Esophagus (tissue), 2 donors: ENCODE measurements around the gene SEPHS1. TPM values are rescaled to one million over a fixed set of nuclear protein-coding genes. Genes with fewer than 3 reads are reported as not detected.

ENCODE experiments used
- H3K27ac ChIP-seq, 2 donors: one replicate each; pipeline ENCODE4 v1.5.1; 2013; ENCODE audit warnings: low read depth in 2 of 2, mild to moderate bottlenecking in 2 of 2, inconsistent platforms in 1 of 2, low read length in 1 of 2, moderate library complexity in 1 of 2
- H3K27me3 ChIP-seq, 2 donors: one replicate each; pipeline ENCODE4 v1.6.1; 2013; ENCODE audit warnings: low read length in 2 of 2, control low read depth in 1 of 2, mild to moderate bottlenecking in 1 of 2; ENCODE audit not compliant: insufficient read depth in 2 of 2, control insufficient read depth in 1 of 2
- H3K36me3 ChIP-seq, 2 donors: one replicate each; pipeline ENCODE4 v1.6.1; 2013; ENCODE audit warnings: low read length in 1 of 2; ENCODE audit not compliant: control insufficient read depth in 2 of 2, insufficient read depth in 2 of 2
- H3K4me1 ChIP-seq, 2 donors: one replicate each; pipeline ENCODE4 v1.6.1; 2013; ENCODE audit warnings: low read length in 1 of 2; ENCODE audit not compliant: control insufficient read depth in 2 of 2, insufficient read depth in 2 of 2
- H3K4me3 ChIP-seq, 2 donors: one replicate each; pipeline ENCODE4 v1.5.1; 2013; ENCODE audit warnings: low read length in 2 of 2, mild to moderate bottlenecking in 2 of 2, low read depth in 1 of 2, moderate library complexity in 1 of 2
- H3K9me3 ChIP-seq, 2 donors: one replicate each; pipeline ENCODE4 v1.6.1; 2013; ENCODE audit warnings: mild to moderate bottlenecking in 2 of 2, low read depth in 1 of 2, low read length in 1 of 2, moderate library complexity in 1 of 2; ENCODE audit not compliant: control insufficient read depth in 2 of 2, insufficient read depth in 1 of 2
- WGBS, 2 donors: extraction: QIAGEN DNeasy Blood & Tissue Kit; methylation state at CpG; one replicate each; pipeline ENCODE4 v1.1.7; 2013; 5-methylcytosine and 5-hydroxymethylcytosine counted together
- polyA plus RNA-seq, 2 donors: library from polyadenylated mRNA; stranded (reverse); fragments of 200-250 nt; gene quantifications; one replicate each; pipeline ENCODE4 v1.2.3, GENCODE V29; 2013
- donor health status: healthy with polysubstance abuse.
- donor health status: Bipolar disorder and iron deficiency.

Gene SEPHS1, protein sequence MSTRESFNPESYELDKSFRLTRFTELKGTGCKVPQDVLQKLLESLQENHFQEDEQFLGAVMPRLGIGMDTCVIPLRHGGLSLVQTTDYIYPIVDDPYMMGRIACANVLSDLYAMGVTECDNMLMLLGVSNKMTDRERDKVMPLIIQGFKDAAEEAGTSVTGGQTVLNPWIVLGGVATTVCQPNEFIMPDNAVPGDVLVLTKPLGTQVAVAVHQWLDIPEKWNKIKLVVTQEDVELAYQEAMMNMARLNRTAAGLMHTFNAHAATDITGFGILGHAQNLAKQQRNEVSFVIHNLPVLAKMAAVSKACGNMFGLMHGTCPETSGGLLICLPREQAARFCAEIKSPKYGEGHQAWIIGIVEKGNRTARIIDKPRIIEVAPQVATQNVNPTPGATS
- polyA plus RNA-seq: 10 to 100 TPM; 15.8 to 25.8 TPM

DNA sequence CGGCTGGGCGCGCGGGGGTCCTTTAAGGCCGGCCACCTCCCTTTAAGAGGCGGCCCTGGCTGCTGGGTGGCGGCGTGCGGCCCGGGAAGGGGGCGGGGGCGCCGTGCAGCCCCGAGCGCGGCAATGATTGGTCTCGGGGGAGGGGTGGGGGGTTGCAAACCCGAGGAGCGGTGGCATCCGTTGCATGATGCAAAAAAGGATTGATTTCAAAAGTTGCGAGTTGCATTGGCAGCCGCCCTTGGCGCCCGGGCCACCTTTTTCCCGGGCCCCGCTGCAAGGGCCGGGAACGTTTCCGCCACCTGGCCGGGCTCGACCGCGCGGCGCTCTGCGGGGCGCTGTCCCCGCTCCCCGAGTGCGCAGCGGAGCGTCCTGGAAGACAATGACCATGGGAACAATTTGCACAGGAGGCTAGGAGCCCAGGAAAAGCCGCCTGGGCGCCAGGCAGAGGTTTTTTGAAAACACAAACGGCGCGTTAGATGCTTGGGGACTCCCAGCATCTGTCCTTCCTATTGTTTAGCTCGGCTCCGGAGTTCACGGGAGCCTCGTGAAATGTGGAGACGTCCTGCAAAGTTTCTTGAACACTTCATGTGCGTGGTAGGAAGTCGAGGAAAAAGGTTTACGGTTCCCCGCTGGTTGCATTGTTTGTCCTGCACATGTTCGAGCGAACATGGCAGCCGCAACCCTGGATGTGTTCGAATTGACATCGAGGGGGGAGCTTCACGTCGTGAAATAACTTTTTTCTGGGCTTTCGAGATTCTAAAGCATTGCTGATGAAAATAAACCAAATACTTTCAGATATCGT, at the start of gene SEPHS1:
SEPHS1 (minus strand) TSS at position 78 of the 802 bp plus-strand sequence. CDS start 3,343 bp downstream, outside the sequence.
- Histone ChIP-seq H3K4me1 (peaks cover 0 to 3% of the 10 kb centered on the region in 2 donors), H3K36me3 (no peaks in the 10 kb centered on the region), H3K27ac (peak within 1 kb of the TSS; percentile 97), H3K4me3 (peak within 1 kb of the TSS; percentile 80 to 96), H3K27me3 (no peaks in the 10 kb centered on the region), H3K9me3 (no peaks in the 10 kb centered on the region)
- 0% methylated on average over 61 to 65 of the region's 65 CpGs for WGBS, 2 donors

DNA sequence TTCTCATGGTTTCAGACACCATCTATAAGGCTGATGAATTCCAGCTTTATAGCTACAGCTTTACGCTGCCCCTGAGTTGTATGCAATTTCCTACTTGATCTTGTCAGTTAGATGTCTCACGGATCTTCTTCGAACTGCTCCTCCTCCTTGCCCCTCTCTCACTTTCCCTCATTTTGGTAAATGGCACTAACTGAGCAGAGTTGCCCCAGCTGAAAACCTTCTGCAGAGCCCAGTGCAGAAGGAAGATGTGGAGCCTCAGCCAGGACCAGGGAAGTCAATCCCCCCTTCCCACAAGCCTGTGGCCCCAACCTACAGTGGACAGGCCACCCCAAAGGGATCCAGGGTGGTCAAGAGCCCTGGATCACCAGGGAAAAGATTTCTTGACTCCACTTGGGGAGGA, 49.0 kb upstream of the SEPHS1 start:
- H3K27ac ChIP-seq: no peak overlapping the region
- H3K9me3 ChIP-seq: peaks cover 0 to 3% of the 10 kb centered on the region in 2 donors
- H3K36me3 ChIP-seq: no peaks in the 10 kb centered on the region
- no peaks in the 10 kb centered on the region for H3K27me3 ChIP-seq
- H3K4me1 ChIP-seq: no peaks in the 10 kb centered on the region
- H3K4me3 ChIP-seq: no peak overlapping the region
- WGBS, 2 donors: 96% methylated on average over 3 of the region's 3 CpGs

DNA sequence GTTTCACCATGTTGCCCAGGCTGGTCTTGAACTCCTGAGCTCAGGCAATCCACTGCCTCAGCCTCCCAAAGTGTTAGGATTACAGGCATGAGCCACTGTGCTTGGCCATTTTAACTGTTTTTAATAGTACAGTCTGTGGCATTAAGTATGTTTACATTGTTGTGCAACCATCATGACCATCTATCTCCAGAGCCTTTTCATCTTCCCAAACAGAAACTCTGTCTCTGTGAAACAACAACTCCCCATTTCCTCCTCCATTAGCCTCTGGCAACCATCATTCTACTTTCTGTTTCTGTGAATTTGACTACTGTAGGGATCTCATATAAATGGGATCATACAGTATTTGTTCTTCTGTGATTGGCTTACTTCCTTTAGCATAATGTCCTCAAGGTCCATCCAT, 48.3 kb upstream of the SEPHS1 start:
- Histone ChIP-seq H3K4me1 (no peaks in the 10 kb centered on the region), H3K27me3 (no peaks in the 10 kb centered on the region), H3K9me3 (peaks cover 0 to 3% of the 10 kb centered on the region in 2 donors), H3K36me3 (no peaks in the 10 kb centered on the region), H3K4me3 (no peak overlapping the region), H3K27ac (no peak overlapping the region)

DNA sequence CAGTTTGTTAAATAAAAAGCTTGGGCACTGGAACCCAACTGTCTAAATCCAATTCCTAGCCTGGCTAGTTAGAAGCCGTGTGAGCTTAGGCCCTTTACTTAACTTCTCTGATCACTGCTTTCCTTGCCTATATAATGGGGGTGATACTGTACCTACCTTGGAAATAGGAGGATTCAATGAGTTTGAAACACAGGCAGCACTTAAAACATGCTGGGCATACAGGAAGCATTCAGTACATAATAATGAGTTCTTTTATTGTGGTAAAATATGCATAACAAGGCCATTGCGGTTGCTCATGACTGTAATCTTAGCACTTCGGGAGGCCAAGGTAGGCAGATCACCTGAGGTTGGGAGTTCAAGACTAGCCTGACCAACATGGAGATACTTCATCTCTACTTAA, 47.4 kb upstream of the SEPHS1 start:
- Histone ChIP-seq H3K9me3 (peaks cover 0 to 3% of the 10 kb centered on the region in 2 donors), H3K4me1 (no peaks in the 10 kb centered on the region), H3K36me3 (no peaks in the 10 kb centered on the region), H3K4me3 (no peak overlapping the region), H3K27ac (no peak overlapping the region), H3K27me3 (no peaks in the 10 kb centered on the region)
- WGBS, 2 donors: 93% methylated on average over 3 of the region's 3 CpGs

GRCh38 chr10:13393640-13394039, 45.5 kb upstream of the SEPHS1 start:
- Histone ChIP-seq H3K4me3 (no peak overlapping the region), H3K27me3 (no peaks in the 10 kb centered on the region), H3K36me3 (no peaks in the 10 kb centered on the region), H3K27ac (no peak overlapping the region), H3K9me3 (no peaks in the 10 kb centered on the region), H3K4me1 (no peaks in the 10 kb centered on the region)
- WGBS, 2 donors: 56 to 57% methylated on average over 4 of the region's 4 CpGs

DNA sequence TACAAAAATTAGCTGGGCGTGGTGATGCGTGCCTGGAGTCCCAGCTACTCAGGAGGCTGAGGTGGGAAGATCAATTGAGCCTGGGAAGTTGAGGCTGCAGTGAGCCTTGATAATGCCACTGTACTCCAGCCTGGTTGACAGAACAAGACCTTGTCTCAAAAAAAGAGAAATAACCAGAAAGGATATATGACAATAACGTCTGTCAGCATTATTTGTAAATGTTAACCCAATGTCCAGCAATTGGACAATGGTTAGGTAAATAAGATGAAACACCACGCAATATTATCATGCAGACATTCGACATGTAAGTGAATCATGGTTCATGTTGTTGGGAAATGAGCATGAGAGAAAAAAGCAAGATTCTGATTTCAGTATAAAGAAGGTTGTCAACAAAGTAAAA, 44.6 kb upstream of the SEPHS1 start:
- no peak overlapping the region for H3K27ac ChIP-seq
- H3K9me3 ChIP-seq: no peaks in the 10 kb centered on the region
- WGBS, 2 donors: 85 to 91% methylated on average over 5 of the region's 5 CpGs
- no peaks in the 10 kb centered on the region for H3K27me3 ChIP-seq
- H3K4me1 ChIP-seq: no peaks in the 10 kb centered on the region
- H3K4me3 ChIP-seq: no peak overlapping the region
- H3K36me3 ChIP-seq: no peaks in the 10 kb centered on the region

- no peaks in the 10 kb centered on the region for H3K4me1 ChIP-seq
- H3K27ac ChIP-seq: no peak overlapping the region
- H3K27me3 ChIP-seq: no peaks in the 10 kb centered on the region
- 65 to 70% methylated on average over 20 of the region's 20 CpGs for WGBS, 2 donors
- H3K4me3 ChIP-seq: no peak overlapping the region
- no peaks in the 10 kb centered on the region for H3K36me3 ChIP-seq
- no peaks in the 10 kb centered on the region for H3K9me3 ChIP-seq
These were observed 42.8 kb upstream of the SEPHS1 start for GRCh38 chr10:13390604-13391522.

GRCh38 chr10:13388478-13389230, 40.6 kb upstream of the SEPHS1 start:
- peaks cover 0 to 3% of the 10 kb centered on the region in 2 donors for H3K27me3 ChIP-seq
- no peaks in the 10 kb centered on the region for H3K9me3 ChIP-seq
- no peak overlapping the region for H3K4me3 ChIP-seq
- H3K4me1 ChIP-seq: peaks cover 0 to 2% of the 10 kb centered on the region in 2 donors
- no peaks in the 10 kb centered on the region for H3K36me3 ChIP-seq
- H3K27ac ChIP-seq: no peak overlapping the region
- 75 to 92% methylated on average over 3 of the region's 3 CpGs for WGBS, 2 donors
